BLaER1 treated with 17β-estradiol and CSF1 and Interleukin-3, amounts not matched to agents 10 nM and 100 nM (cell line): ENCODE measurements around the gene ACVRL1.

Source experiments
- H3K27ac ChIP-seq, 11 experiments: shearing (Covaris generic); formaldehyde crosslinking; 2 replicates each; pipeline ENCODE4 v1.8.1; 2022
- H3K27me3 ChIP-seq, 11 experiments: shearing (Covaris generic); formaldehyde crosslinking; 2 replicates each; pipeline ENCODE4 v1.8.1; 2022
- H3K36me3 ChIP-seq, 11 experiments: shearing (Covaris generic); formaldehyde crosslinking; 2 replicates each; pipeline ENCODE4 v1.8.1; 2022
- H3K4me1 ChIP-seq, 10 experiments: shearing (Covaris generic); formaldehyde crosslinking; 2 replicates each; pipeline ENCODE4 v1.8.1; 2022
- H3K4me2 ChIP-seq, 11 experiments: shearing (Covaris generic); formaldehyde crosslinking; 2 replicates each; pipeline ENCODE4 v1.8.1; 2022
- H3K4me3 ChIP-seq, 10 experiments: shearing (Covaris generic); formaldehyde crosslinking; 2 replicates each; pipeline ENCODE4 v1.8.1; 2022
- H3K9ac ChIP-seq, 11 experiments: shearing (Covaris generic); formaldehyde crosslinking; 2 replicates each; pipeline ENCODE4 v1.8.1; 2022
- H3K9me3 ChIP-seq, 11 experiments: shearing (Covaris generic); formaldehyde crosslinking; replicated peaks in 1 of 11; 2 replicates each; pipeline ENCODE4 v1.8.1; 2022
- H4K20me1 ChIP-seq, 11 experiments: shearing (Covaris generic); formaldehyde crosslinking; 2 replicates each; pipeline ENCODE4 v1.8.1; 2022
- Cebpa-rat ChIP-seq, 11 experiments: shearing (Covaris generic); IDR thresholded peaks; 2 replicates each; pipeline ENCODE4 v1.8.1; 2022

ACVRL1 gene

DNA sequence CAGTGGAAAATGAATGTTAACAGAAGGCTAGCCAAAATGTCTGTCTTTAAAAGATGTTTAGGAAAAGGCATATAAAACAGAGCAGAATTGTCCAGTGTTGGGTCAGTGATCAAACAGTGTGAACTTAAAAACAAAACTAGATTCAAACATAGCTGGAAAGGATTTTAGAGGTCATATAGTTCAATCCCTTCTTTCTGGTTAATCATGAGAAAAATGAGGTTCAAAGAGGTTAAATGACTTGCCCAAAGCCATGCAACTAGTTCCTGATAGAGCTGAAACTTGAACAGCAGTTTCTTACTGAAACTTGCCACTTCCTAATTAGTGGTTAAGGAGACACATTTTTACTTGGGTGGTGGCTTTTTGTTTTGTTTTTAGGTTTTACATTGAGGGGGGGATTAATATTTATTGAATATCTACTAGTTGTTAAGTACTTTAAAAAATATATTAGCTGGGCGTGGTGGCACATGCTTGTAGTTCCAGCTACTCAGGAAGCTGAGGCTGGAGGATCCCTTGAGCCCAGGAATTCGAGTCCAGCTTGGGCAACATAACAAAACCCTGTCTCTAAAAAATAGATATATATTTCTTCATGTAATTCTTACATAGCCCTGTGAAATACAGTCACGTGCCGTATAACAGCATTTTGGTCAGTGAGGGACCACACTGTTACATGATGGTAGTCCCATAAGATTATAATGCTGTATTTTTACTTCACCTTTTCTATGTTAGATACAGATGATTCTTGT, 64.5 kb downstream of the ACVRL1 start:
- no peak for TF ChIP-seq Cebpa-rat (IDR thresholded peaks at IDR 0.05)
- Histone ChIP-seq H3K4me2 (peak overlapping the region; percentile 87 to 98 (median 95)), H3K9me3 (no peaks in the 10 kb centered on the region), H3K36me3 (peaks cover 15 to 53% (median 37%) of the 10 kb centered on the region in 11 experiments; a peak in 20 of 22 replicates), H4K20me1 (peaks cover 0 to 27% (median 0%) of the 10 kb centered on the region in 11 experiments; a peak in 4 of 22 replicates), H3K27ac (peak overlapping the region; percentile 73 to 99 (median 97)), H3K4me1 (peaks cover 73 to 98% (median 86%) of the 10 kb centered on the region in 10 experiments), H3K4me3 (peak overlapping the region in 9 of 10 experiments; percentile 16 to 41 (median 34); a peak in 13 of 20 replicates), H3K27me3 (no peaks in the 10 kb centered on the region), H3K9ac (peak overlapping the region; percentile 70 to 89 (median 84))

DNA sequence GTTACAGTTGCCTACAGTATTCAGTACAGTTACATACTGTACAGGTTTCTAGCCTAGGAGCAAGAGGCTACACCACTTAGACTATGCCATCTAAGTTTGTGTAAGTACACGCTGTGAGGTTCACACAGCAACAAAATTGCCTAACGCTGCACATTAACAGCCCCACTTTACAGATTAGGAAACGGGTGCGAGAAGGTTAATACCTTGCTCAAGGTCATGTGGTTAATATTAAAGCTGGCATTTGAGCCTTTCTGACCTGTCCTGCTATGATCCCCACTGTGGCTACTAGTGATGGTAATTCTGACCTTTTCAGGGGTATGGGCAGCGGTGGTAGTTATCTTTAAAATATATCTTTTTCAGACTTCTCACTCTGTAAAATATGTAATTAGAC, 65.1 kb downstream of the ACVRL1 start:
- H3K27me3 ChIP-seq: no peaks in the 10 kb centered on the region
- H3K27ac ChIP-seq: peak overlapping the region; percentile 73 to 99 (median 97)
- H3K4me3 ChIP-seq: peak overlapping the region in 9 of 10 experiments; percentile 16 to 41 (median 34); a peak in 15 of 20 replicates
- H3K9me3 ChIP-seq: no peaks in the 10 kb centered on the region
- H3K36me3 ChIP-seq: peaks cover 21 to 55% (median 42%) of the 10 kb centered on the region in 11 experiments; a peak in 20 of 22 replicates
- TF ChIP-seq Cebpa-rat (IDR thresholded peaks at IDR 0.05): no peak
- H3K9ac ChIP-seq: peak overlapping the region; percentile 70 to 89 (median 84)
- peaks cover 79 to 98% (median 92%) of the 10 kb centered on the region in 10 experiments for H3K4me1 ChIP-seq
- peaks cover 0 to 26% (median 0%) of the 10 kb centered on the region in 11 experiments; a peak in 4 of 22 replicates for H4K20me1 ChIP-seq
- H3K4me2 ChIP-seq: peak overlapping the region; percentile 87 to 98 (median 95)

GRCh38 chr12:51972849-51973273, 65.6 kb downstream of the ACVRL1 start:
- H3K27ac ChIP-seq: peak overlapping the region; percentile 73 to 99 (median 97)
- peak overlapping the region in 9 of 10 experiments; percentile 23 to 56 (median 38); a peak in 15 of 20 replicates for H3K4me3 ChIP-seq
- no peaks in the 10 kb centered on the region for H3K9me3 ChIP-seq
- H4K20me1 ChIP-seq: peaks cover 0 to 22% (median 0%) of the 10 kb centered on the region in 11 experiments; a peak in 4 of 22 replicates
- H3K36me3 ChIP-seq: peaks cover 25 to 55% (median 47%) of the 10 kb centered on the region in 11 experiments
- peaks cover 83 to 98% (median 94%) of the 10 kb centered on the region in 10 experiments for H3K4me1 ChIP-seq
- H3K4me2 ChIP-seq: peak overlapping the region; percentile 87 to 98 (median 95)
- H3K27me3 ChIP-seq: no peaks in the 10 kb centered on the region
- H3K9ac ChIP-seq: peak overlapping the region; percentile 70 to 89 (median 84)
- peak in 8 of 11 experiments; percentile 62 to 89 (median 76); a peak in 16 of 22 replicates for TF ChIP-seq Cebpa-rat (IDR thresholded peaks at IDR 0.05)
